ENCODE data around the gene RNF4. TPM values are rescaled to one million over a fixed set of nuclear protein-coding genes. Genes with fewer than 3 reads are reported as not detected.

The RNF4 gene
- total RNA-seq, 1 experiment from 2014 or later = 92.0 TPM

GRCh38 chr4:2449051-2449450 is 19.9 kb upstream of the RNF4 start:
- Histone ChIP-seq H2AK5ac (ENCODE audit: insufficient read length, low read length) (no peak overlapping the region), H2BK20ac (ENCODE audit: low read depth, low read length, poor library complexity, severe bottlenecking) (no peak overlapping the region), H3K18ac (ENCODE audit: insufficient read length, low read depth, low read length) (no peak overlapping the region), H2BK5ac (ENCODE audit: insufficient read length, low read length) (no peak overlapping the region), H3K9ac (ENCODE audit: extremely low read depth, insufficient read length, low read length) (no peak overlapping the region), H3K4me1 (ENCODE audit: insufficient read depth, low read length) (no peaks in the 10 kb centered on the region; the same call in 1 of the 2 replicates), H4K20me1 (ENCODE audit: control insufficient read depth, insufficient read depth, insufficient read length) (no peaks in the 10 kb centered on the region), H3K56ac (ENCODE audit: insufficient read length, low read depth, low read length) (no peak overlapping the region), H4K8ac (replicated peaks; ENCODE audit: insufficient read length, low read depth, low read length) (no peak overlapping the region), H4K91ac (ENCODE audit: insufficient read length, low read depth, low read length) (no peak overlapping the region), H2BK12ac (ENCODE audit: insufficient read length, low read depth, low read length) (no peak overlapping the region), H2AFZ (ENCODE audit: low read length) (no peak overlapping the region), H3K79me2 (ENCODE audit: insufficient read depth, low read length) (no peaks in the 10 kb centered on the region), H3K14ac (ENCODE audit: insufficient read depth, low read length) (no peak overlapping the region), H3K27me3 (ENCODE audit: insufficient read depth, low read length) (no peaks in the 10 kb centered on the region), H2BK15ac (ENCODE audit: low read depth, low read length) (no peak overlapping the region), H3T11ph (ENCODE audit: low read length) (no peak overlapping the region), H2BK120ac (ENCODE audit: low read depth, low read length, poor library complexity, severe bottlenecking) (no peak overlapping the region), H3K4me2 (ENCODE audit: insufficient read depth, insufficient read length, low read length) (no peak overlapping the region), H3K23ac (ENCODE audit: insufficient read length, low read depth, low read length) (no peak overlapping the region), H3K79me1 (ENCODE audit: insufficient read depth, low read depth, low read length, poor library complexity, severe bottlenecking) (no peaks in the 10 kb centered on the region), H3K27ac (ENCODE audit: insufficient read length, low read depth, low read length) (no peak overlapping the region), H3K23me2 (ENCODE audit: insufficient read length, low read depth, low read length, poor library complexity, severe bottlenecking) (no peaks in the 10 kb centered on the region), H3K4ac (ENCODE audit: low read depth, low read length) (no peak overlapping the region), H4K5ac (ENCODE audit: insufficient read length, low read depth, low read length) (no peak overlapping the region), H3K9me3 (ENCODE audit: control insufficient read depth, low read depth, low read length) (no peaks in the 10 kb centered on the region)
- no peak for DNase-seq
- H3K4me1 Mint-ChIP-seq = peaks cover 0 to 2% of the 10 kb centered on the region in 2 experiments; a peak in 3 of 4 replicates
- no peaks in the 10 kb centered on the region for H3K9me3 Mint-ChIP-seq
- H3K27me3 Mint-ChIP-seq (ENCODE audit: low read depth) = peaks cover 7% of the 10 kb centered on the region
- no CpG with 5 or more reads among the region's 11 CpGs for WGBS (ENCODE audit: extremely low coverage, insufficient read length, low lambda C conversion rate)
- no peak overlapping the region for H3K27ac Mint-ChIP-seq
- TF ChIP-seq, protein P1, sequence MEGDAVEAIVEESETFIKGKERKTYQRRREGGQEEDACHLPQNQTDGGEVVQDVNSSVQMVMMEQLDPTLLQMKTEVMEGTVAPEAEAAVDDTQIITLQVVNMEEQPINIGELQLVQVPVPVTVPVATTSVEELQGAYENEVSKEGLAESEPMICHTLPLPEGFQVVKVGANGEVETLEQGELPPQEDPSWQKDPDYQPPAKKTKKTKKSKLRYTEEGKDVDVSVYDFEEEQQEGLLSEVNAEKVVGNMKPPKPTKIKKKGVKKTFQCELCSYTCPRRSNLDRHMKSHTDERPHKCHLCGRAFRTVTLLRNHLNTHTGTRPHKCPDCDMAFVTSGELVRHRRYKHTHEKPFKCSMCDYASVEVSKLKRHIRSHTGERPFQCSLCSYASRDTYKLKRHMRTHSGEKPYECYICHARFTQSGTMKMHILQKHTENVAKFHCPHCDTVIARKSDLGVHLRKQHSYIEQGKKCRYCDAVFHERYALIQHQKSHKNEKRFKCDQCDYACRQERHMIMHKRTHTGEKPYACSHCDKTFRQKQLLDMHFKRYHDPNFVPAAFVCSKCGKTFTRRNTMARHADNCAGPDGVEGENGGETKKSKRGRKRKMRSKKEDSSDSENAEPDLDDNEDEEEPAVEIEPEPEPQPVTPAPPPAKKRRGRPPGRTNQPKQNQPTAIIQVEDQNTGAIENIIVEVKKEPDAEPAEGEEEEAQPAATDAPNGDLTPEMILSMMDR (conservative IDR thresholded peaks at IDR 0.05) = no peak
- no peak overlapping the region for H3K4me3 Mint-ChIP-seq
- H3K36me3 Mint-ChIP-seq (ENCODE audit: insufficient read depth in 1 of 3, low read depth in 3 of 3) = no peaks in the 10 kb centered on the region
